Caco-2 (cell line): Measurements from ENCODE around the gene ARPIN. TPM values are rescaled to one million over a fixed set of nuclear protein-coding genes. Genes with fewer than 3 reads are reported as not detected.

Experiments used
- BruUV-seq: library from RNA; stranded (reverse); fragments of 400-500 nt; replicated peaks from 2 replicates; lab custom pipeline; 2021; lab: Mats Ljungman, UMichigan
- CTCF ChIA-PET: fragments of 300-600 bp; sonication (Branson Sonifier 250); formaldehyde crosslinking; loops from one replicate; lab custom pipeline; 2022; ENCODE audit warnings: antibody characterized with exemption; lab: Charles Lee
- POLR2A ChIA-PET: fragments of 300-600 bp; sonication (Branson Sonifier 250); formaldehyde crosslinking; loops from one replicate; lab custom pipeline; 2022; ENCODE audit warnings: antibody characterized with exemption; lab: Charles Lee
- DNase-seq, 2 experiments: peaks; one replicate each; pipeline versions ENCODE4 v3.0.0 to v3.0.0-alpha.2; 2020 to 2022
- H3K27me3 ChIP-seq: replicated peaks from 2 replicates; pipeline ENCODE4 v1.6.0; 2011; ENCODE audit warnings: low read length; ENCODE audit not compliant: control insufficient read depth, insufficient read depth
- H3K36me3 ChIP-seq: 2 replicates; pipeline ENCODE4 v1.5.1; 2011; ENCODE audit warnings: low read length; ENCODE audit not compliant: control insufficient read depth, insufficient read depth
- H3K4me1 ChIP-seq: fragments of 250-450 bp; sonication (Bioruptor Pico); 2 replicates; pipeline ENCODE4 v1.5.1; 2020; ENCODE audit warnings: mild to moderate bottlenecking
- H3K4me3 ChIP-seq: 2 replicates; pipeline ENCODE4 v1.5.1; 2011; ENCODE audit warnings: low read depth, mild to moderate bottlenecking, control low read depth, low read length
- H3K9me3 ChIP-seq: fragments of 250-450 bp; sonication (Bioruptor Pico); 2 replicates; pipeline ENCODE4 v1.5.1; 2020; ENCODE audit warnings: mild to moderate bottlenecking, moderate library complexity
- H3K27ac Mint-ChIP-seq: one replicate; pipeline ENCODE4 v1.8.0; 2022; ENCODE audit warnings: mixed read lengths; ENCODE audit not compliant: unreplicated experiment
- H3K27me3 Mint-ChIP-seq: one replicate; pipeline ENCODE4 v1.8.0; 2022; ENCODE audit warnings: mixed read lengths; ENCODE audit not compliant: insufficient read depth, unreplicated experiment
- H3K36me3 Mint-ChIP-seq: one replicate; pipeline ENCODE4 v1.8.0; 2022; ENCODE audit warnings: mild to moderate bottlenecking, mixed read lengths; ENCODE audit not compliant: insufficient read depth, unreplicated experiment
- H3K4me1 Mint-ChIP-seq: one replicate; pipeline ENCODE4 v1.8.0; 2022; ENCODE audit warnings: low read depth, mixed read lengths; ENCODE audit not compliant: unreplicated experiment
- H3K4me3 Mint-ChIP-seq: one replicate; pipeline ENCODE4 v1.8.0; 2022; ENCODE audit warnings: mild to moderate bottlenecking, moderate library complexity, mixed read lengths; ENCODE audit not compliant: unreplicated experiment
- H3K9me3 Mint-ChIP-seq: one replicate; pipeline ENCODE4 v1.8.0; 2022; ENCODE audit warnings: mixed read lengths; ENCODE audit not compliant: unreplicated experiment
- CTCF ChIP-seq, 2 experiments: fragments of 200-600 bp in 1 of 2; IDR thresholded peaks; 1 replicate in 1 of 2; 2 replicates in 1 of 2; pipeline versions ENCODE4 v1.5.1 to v1.8.0; 2011 to 2022; ENCODE audit warnings: antibody characterized with exemption in 1 of 2, control low read depth in 1 of 2, inconsistent platforms in 1 of 2, low read depth in 1 of 2, low read length in 1 of 2, mild to moderate bottlenecking in 1 of 2, moderate library complexity in 1 of 2; ENCODE audit not compliant: insufficient read depth in 1 of 2, severe bottlenecking in 1 of 2, unreplicated experiment in 1 of 2
- intact Hi-C: fragments of 100-400 bp; cut with micrococcal nuclease; formaldehyde crosslinking; loops from one replicate; pipeline ENCODE4 v1.10.0; 2022; ENCODE audit not compliant: unreplicated experiment
- microRNA-seq: library from miRNA; unstranded; fragments of <30 nt; microRNA quantifications from one replicate; pipeline ENCODE4 v1.2.0, GENCODE V29; 2022
- total RNA-seq: library from RNA; stranded (reverse); gene quantifications from 2 replicates; pipeline ENCODE4 v1.2.3, GENCODE V29; 2022

ARPIN gene
- total RNA-seq, 1 experiment from 2014 or later, result 13.3 TPM

GRCh38 chr15:89845305-89845893 lies 67.4 kb downstream of the ARPIN start:
- H3K36me3 Mint-ChIP-seq, result peaks cover 19% of the 10 kb centered on the region
- peak overlapping the region; percentile 11 for H3K4me3 Mint-ChIP-seq
- H3K27me3 Mint-ChIP-seq, result no peaks in the 10 kb centered on the region
- peaks cover 32% of the 10 kb centered on the region for H3K4me1 Mint-ChIP-seq
- DNase-seq, result peak in 1 of 2 experiments; percentile 43
- no peak for TF ChIP-seq CTCF (IDR thresholded peaks at IDR 0.05; ENCODE audit: insufficient read depth in 1 of 2, low read depth in 1 of 2, low read length in 1 of 2, severe bottlenecking in 1 of 2, unreplicated experiment in 1 of 2)
- Histone ChIP-seq H3K4me3 (no peak overlapping the region), H3K9me3 (no peaks in the 10 kb centered on the region), H3K36me3 (no peaks in the 10 kb centered on the region; the same call in 1 of the 2 replicates), H3K4me1 (peaks cover 22% of the 10 kb centered on the region), H3K27me3 (no peaks in the 10 kb centered on the region)
- POLR2A ChIA-PET, result interaction anchor here (0.6 kb wide), 1 partner anchor 85 kb away, joined by 3 read pairs; no protein-coding TSS in a partner anchor
- CTCF ChIA-PET, result interaction anchor here (0.6 to 1.4 kb wide), 2 partner anchors 30 to 276 kb away, joined by 3 to 4 read pairs; no protein-coding TSS in a partner anchor
- H3K9me3 Mint-ChIP-seq, result no peaks in the 10 kb centered on the region
- intact Hi-C loops, result no loop called here
- H3K27ac Mint-ChIP-seq, result peak overlapping the region; percentile 54
- no TSS peak for BruUV-seq

Small RNAs within 50 kb of the gene (microRNA-seq; reads per million reads assigned to microRNA genes)
- not detected for gene MIR5009
- gene MIR5094, result not detected

Other genes starting within 250 kb of the ARPIN start
- gene PLIN1, start 233.6 kb downstream of the ARPIN start, total RNA-seq, result not detected in 2 replicates
- 3.7 and 4.1 TPM in 2 replicates for gene PEX11A, start 222.2 kb downstream of the ARPIN start, total RNA-seq
- gene WDR93, start 222.1 kb downstream of the ARPIN start, total RNA-seq, result 0.16 TPM in 1 of 2 replicates, not detected in the other
- 1.00 and 2.2 TPM in 2 replicates for gene MESP1, start 161.7 kb downstream of the ARPIN start, total RNA-seq
- gene MESP2, start 136.6 kb downstream of the ARPIN start, total RNA-seq, result 0.32 and 0.70 TPM in 2 replicates
- gene ANPEP, start 98.1 kb downstream of the ARPIN start, total RNA-seq, result 1.9 and 3.8 TPM in 2 replicates
- 26.4 and 28.1 TPM in 2 replicates for gene AP3S2, start 19.0 kb downstream of the ARPIN start, total RNA-seq
- 16.5 and 21.4 TPM in 2 replicates for gene ZNF710, start 88.4 kb upstream of the ARPIN start, total RNA-seq
- 28.3 and 28.7 TPM in 2 replicates for gene IDH2, start 189.5 kb upstream of the ARPIN start, total RNA-seq